ENCODE measurements around the gene PPM1G.

GRCh38 chr2:27380626-27381545, 28.5 kb downstream of the PPM1G start, which contains the start of gene ZNF513:
- TF ChIP-seq CTCF (IDR thresholded peaks at IDR 0.05) (no peak), POLR2A (IDR thresholded peaks at IDR 0.05) (no peak)
